Tibial nerve (tissue), 4 donors: ENCODE data around the gene NOXRED1. TPM values are rescaled to one million over a fixed set of nuclear protein-coding genes. Genes with fewer than 3 reads are reported as not detected.

ENCODE experiments used
- DNase-seq, 2 donors: peaks; one replicate each; pipeline ENCODE4 v3.0.0-alpha.2; 2019; ENCODE audit warnings: low spot score in 2 of 2
- H3K27ac ChIP-seq, 4 donors: fragments of 200-600 bp; sonication (generic) in 3 of 4; one replicate each; pipeline ENCODE4 v1.5.1; 2017 to 2019; ENCODE audit warnings: mild to moderate bottlenecking in 1 of 4
- H3K27me3 ChIP-seq, 2 donors: fragments of 200-600 bp; sonication (generic) in 1 of 2; one replicate each; pipeline versions ENCODE4 v1.5.1 to v1.6.0; 2017 to 2019
- H3K36me3 ChIP-seq, 3 donors: fragments of 200-600 bp; sonication (generic); one replicate each; pipeline ENCODE4 v1.5.1; 2018 to 2019
- H3K4me1 ChIP-seq, 4 donors: fragments of 200-600 bp; sonication (generic) in 3 of 4; one replicate each; pipeline ENCODE4 v1.5.1; 2017 to 2019
- H3K4me3 ChIP-seq, 4 donors: fragments of 200-600 bp; sonication (generic) in 3 of 4; one replicate each; pipeline ENCODE4 v1.5.1; 2017 to 2019; ENCODE audit warnings: mild to moderate bottlenecking in 1 of 4, moderate library complexity in 1 of 4
- H3K9me3 ChIP-seq, 4 donors: fragments of 200-600 bp; sonication (generic) in 3 of 4; one replicate each; pipeline ENCODE4 v1.5.1; 2017 to 2019
- EP300 ChIP-seq, 2 donors: sonication (generic); formaldehyde crosslinking; IDR thresholded peaks; one replicate each; pipeline ENCODE4 v1.6.1; 2017; ENCODE audit warnings: antibody characterized with exemption in 2 of 2, mild to moderate bottlenecking in 1 of 2
- POLR2A ChIP-seq, 2 donors: fragments of 450-650 bp; IDR thresholded peaks; one replicate each; pipeline ENCODE4 v1.6.1; 2017; ENCODE audit warnings: antibody characterized with exemption in 2 of 2, mild to moderate bottlenecking in 2 of 2, moderate library complexity in 2 of 2
- WGBS, 2 donors: methylation state at CpG; one replicate each; pipeline ENCODE4 v1.1.5; 2018; 5-methylcytosine and 5-hydroxymethylcytosine counted together
- total RNA-seq, 4 donors: library from RNA; depleted of rRNA; stranded (reverse); fragments of >200 nt; gene quantifications; one replicate each; pipeline ENCODE4 v1.1.0, GENCODE V29; 2016
- TF ChIP-seq, protein P1 (sequence below), 5 experiments: fragments of 200-600 bp in 3 of 5; fragments of 450-650 bp in 2 of 5; sonication (generic) in 3 of 5; IDR thresholded peaks; one replicate each; pipeline ENCODE4 v1.5.1; 2016 to 2019; ENCODE audit warnings: antibody characterized with exemption in 5 of 5, mild to moderate bottlenecking in 3 of 5, moderate library complexity in 2 of 5

Gene NOXRED1
- total RNA-seq, 4 donors from 2014 or later, result 9.0 TPM; not detected in 3

DNA sequence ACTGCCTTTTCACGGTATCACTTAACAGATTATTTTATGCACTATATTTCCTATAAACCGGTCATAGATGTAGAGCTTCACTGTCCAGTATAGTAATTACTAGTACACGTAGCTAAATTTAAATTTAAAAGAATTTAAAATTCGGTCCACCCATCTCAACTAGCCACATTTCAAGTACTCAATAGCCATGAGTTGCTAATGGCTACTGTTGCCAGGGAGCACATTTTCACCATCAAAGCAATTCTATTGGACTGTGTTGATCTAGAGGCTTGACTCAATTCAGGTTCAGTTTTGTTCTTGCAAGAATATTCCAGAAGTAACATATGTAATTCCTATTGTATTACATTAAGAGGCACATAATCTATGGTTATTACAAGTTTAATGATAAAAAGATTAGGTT lies 66.4 kb downstream of the NOXRED1 start:
- H3K36me3 ChIP-seq, result no peaks in the 10 kb centered on the region
- no peaks in the 10 kb centered on the region for H3K4me1 ChIP-seq
- no peak overlapping the region for H3K4me3 ChIP-seq
- no peak overlapping the region for H3K27ac ChIP-seq
- H3K9me3 ChIP-seq, result no peaks in the 10 kb centered on the region
- TF ChIP-seq EP300 (IDR thresholded peaks at IDR 0.05), result no peak
- TF ChIP-seq POLR2A (IDR thresholded peaks at IDR 0.05), result no peak
- TF ChIP-seq, protein P1, sequence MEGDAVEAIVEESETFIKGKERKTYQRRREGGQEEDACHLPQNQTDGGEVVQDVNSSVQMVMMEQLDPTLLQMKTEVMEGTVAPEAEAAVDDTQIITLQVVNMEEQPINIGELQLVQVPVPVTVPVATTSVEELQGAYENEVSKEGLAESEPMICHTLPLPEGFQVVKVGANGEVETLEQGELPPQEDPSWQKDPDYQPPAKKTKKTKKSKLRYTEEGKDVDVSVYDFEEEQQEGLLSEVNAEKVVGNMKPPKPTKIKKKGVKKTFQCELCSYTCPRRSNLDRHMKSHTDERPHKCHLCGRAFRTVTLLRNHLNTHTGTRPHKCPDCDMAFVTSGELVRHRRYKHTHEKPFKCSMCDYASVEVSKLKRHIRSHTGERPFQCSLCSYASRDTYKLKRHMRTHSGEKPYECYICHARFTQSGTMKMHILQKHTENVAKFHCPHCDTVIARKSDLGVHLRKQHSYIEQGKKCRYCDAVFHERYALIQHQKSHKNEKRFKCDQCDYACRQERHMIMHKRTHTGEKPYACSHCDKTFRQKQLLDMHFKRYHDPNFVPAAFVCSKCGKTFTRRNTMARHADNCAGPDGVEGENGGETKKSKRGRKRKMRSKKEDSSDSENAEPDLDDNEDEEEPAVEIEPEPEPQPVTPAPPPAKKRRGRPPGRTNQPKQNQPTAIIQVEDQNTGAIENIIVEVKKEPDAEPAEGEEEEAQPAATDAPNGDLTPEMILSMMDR (IDR thresholded peaks at IDR 0.05), result no peak
- WGBS, 2 donors, result 94% methylated on average over 4 of the region's 4 CpGs
- DNase-seq, result no peak
- no peaks in the 10 kb centered on the region for H3K27me3 ChIP-seq

DNA sequence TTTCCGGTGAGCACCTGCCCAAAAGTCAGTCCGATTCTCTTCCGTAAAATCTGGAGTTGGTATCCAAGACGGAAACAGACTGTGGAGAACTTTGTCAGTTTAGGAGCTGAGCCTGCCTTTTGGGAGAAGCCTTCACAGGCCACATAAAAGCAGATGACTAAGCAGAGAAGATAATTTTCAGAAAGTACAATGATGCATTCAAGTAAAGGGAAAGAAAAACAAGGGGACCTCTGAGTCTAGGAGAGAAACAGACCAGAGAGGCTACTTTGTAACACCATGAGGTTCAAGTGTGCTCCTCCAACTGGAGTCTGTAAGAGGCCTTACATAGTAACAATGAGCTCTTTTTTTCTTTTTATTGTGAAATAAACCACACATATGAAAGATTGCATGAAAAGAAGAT lies 67.5 kb downstream of the NOXRED1 start:
- H3K27ac ChIP-seq, result no peak overlapping the region
- no peaks in the 10 kb centered on the region for H3K4me1 ChIP-seq
- H3K9me3 ChIP-seq, result no peaks in the 10 kb centered on the region
- no peak for DNase-seq
- H3K4me3 ChIP-seq, result no peak overlapping the region
- peaks cover 0 to 4% (median 0%) of the 10 kb centered on the region in 3 donors for H3K36me3 ChIP-seq
- TF ChIP-seq EP300 (IDR thresholded peaks at IDR 0.05) (no peak), POLR2A (IDR thresholded peaks at IDR 0.05) (no peak)
- TF ChIP-seq, protein P1 (IDR thresholded peaks at IDR 0.05), result no peak
- H3K27me3 ChIP-seq, result no peaks in the 10 kb centered on the region
- 73 to 81% methylated on average over 4 of the region's 4 CpGs for WGBS, 2 donors

DNA sequence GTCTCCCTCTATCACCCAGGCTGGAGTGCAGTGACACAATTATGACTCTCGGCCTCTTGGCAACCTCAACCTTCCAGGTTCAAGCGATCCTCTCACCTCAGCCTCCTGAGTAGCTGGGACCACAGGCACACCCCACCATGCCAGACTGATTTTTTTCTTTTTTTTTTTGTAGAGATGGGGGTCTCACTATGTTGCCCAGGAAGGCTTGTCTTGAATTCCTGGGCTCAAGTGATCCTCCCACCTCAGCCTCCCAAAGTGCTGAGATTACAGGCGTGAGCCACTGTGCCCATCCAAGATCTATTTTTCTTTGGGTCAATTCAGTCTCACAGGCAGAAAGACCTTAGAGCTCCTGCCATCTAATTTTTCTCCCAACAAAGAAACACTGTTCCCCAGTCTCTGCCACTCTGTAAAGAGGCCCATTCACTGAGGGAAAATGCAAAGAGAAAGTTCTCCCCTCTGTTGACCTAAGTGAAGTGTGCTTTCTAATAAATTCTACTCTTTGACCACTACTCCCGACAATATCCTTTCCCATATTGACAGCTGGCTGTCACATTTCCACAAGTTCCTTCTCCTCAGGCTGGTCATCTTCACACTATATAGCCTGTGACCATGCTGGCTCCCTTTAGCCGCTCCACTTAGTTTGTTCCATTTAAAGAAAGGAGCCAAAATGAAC lies 69.7 kb downstream of the NOXRED1 start:
- Histone ChIP-seq H3K27me3 (no peaks in the 10 kb centered on the region), H3K4me1 (no peaks in the 10 kb centered on the region), H3K27ac (no peak overlapping the region), H3K9me3 (no peaks in the 10 kb centered on the region), H3K36me3 (peaks cover 0 to 23% (median 0%) of the 10 kb centered on the region in 3 donors), H3K4me3 (no peak overlapping the region)
- WGBS, 2 donors, result 69 to 71% methylated on average over 5 of the region's 5 CpGs
- no peak for DNase-seq
- TF ChIP-seq POLR2A (IDR thresholded peaks at IDR 0.05), result no peak
- TF ChIP-seq, protein P1 (IDR thresholded peaks at IDR 0.05), result no peak
- TF ChIP-seq EP300 (IDR thresholded peaks at IDR 0.05), result no peak

DNA sequence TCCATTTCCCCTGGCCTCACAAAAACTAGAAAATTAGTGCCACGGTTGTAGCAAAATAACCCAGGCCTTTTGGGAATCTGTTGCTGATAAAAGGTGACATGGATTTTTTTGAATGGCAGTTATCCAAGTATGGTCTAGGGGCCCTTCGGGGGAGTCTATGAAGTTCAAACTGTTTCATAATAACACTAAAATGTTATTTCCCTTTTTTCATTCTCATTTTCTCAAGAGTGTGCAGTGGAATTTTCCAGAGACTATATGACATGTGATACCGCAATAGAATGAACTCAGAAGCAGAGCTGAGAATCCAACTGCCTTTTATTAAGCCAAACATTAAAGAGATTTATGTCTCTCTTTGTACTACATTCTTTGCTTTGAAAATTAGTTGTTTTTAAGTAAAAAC lies 75.6 kb downstream of the NOXRED1 start:
- H3K27me3 ChIP-seq, result no peaks in the 10 kb centered on the region
- no peak overlapping the region for H3K27ac ChIP-seq
- no peak for DNase-seq
- peaks cover 0 to 38% (median 0%) of the 10 kb centered on the region in 3 donors for H3K36me3 ChIP-seq
- no peaks in the 10 kb centered on the region for H3K9me3 ChIP-seq
- no peak for TF ChIP-seq EP300 (IDR thresholded peaks at IDR 0.05)
- 50 to 60% methylated on average over 3 of the region's 3 CpGs for WGBS, 2 donors
- no peak overlapping the region for H3K4me3 ChIP-seq
- no peaks in the 10 kb centered on the region for H3K4me1 ChIP-seq

GRCh38 chr14:77346495-77346894 lies 76.8 kb downstream of the NOXRED1 start:
- DNase-seq, result no peak
- TF ChIP-seq, protein P1 (IDR thresholded peaks at IDR 0.05), result no peak
- Histone ChIP-seq H3K4me3 (no peak overlapping the region), H3K27me3 (no peaks in the 10 kb centered on the region), H3K36me3 (peaks cover 0 to 50% (median 3%) of the 10 kb centered on the region in 3 donors), H3K27ac (no peak overlapping the region), H3K4me1 (no peaks in the 10 kb centered on the region), H3K9me3 (no peaks in the 10 kb centered on the region)
- WGBS, 2 donors, result 91 to 92% methylated on average over 2 of the region's 2 CpGs
